PC-3 (cell line): ENCODE data around the gene DNMT3L. TPM values are rescaled to one million over a fixed set of nuclear protein-coding genes. Genes with fewer than 3 reads are reported as not detected.
"Not testable (repeated sequence)": the region's sequence is repeated elsewhere in the genome, so short reads cannot be mapped to it uniquely, and the experiment has no call there.

ENCODE experiments used
- ATAC-seq: fragments of 200-7000 bp; cut with Tn5 transposase; 2 replicates; pipeline ENCODE4 v1.9.1; 2020; ENCODE audit warnings: mild to moderate bottlenecking, moderate library complexity
- BruUV-seq: library from RNA; stranded (reverse); fragments of 400-500 nt; replicated peaks from 2 replicates; lab custom pipeline; 2021; lab: Mats Ljungman, UMichigan
- CTCF ChIA-PET: fragments of 300-600 bp; sonication (Branson Sonifier 250); formaldehyde crosslinking; loops from one replicate; lab custom pipeline; 2022; ENCODE audit warnings: antibody characterized with exemption; lab: Charles Lee
- POLR2A ChIA-PET: fragments of 300-600 bp; sonication (Branson Sonifier 250); formaldehyde crosslinking; loops from one replicate; lab custom pipeline; 2022; ENCODE audit warnings: antibody characterized with exemption; ENCODE audit not compliant: unreplicated experiment; lab: Charles Lee
- DNase-seq: peaks from one replicate; pipeline ENCODE4 v3.0.0-alpha.2; 2015
- H2AFZ ChIP-seq: fragments of 300-600 bp; sonication (generic); 2 replicates; pipeline ENCODE4 v1.6.0; 2016; ENCODE audit warnings: antibody characterized with exemption, low read length
- H3F3A ChIP-seq: fragments of 300-600 bp; sonication (generic); one replicate; pipeline ENCODE4 v1.6.0; 2017; ENCODE audit warnings: antibody characterized with exemption, low read length, control low read depth, mild to moderate bottlenecking; ENCODE audit not compliant: unreplicated experiment
- H3K27ac ChIP-seq: fragments of 300-600 bp; sonication (generic); 2 replicates; pipeline ENCODE4 v1.5.1; 2016; ENCODE audit warnings: mild to moderate bottlenecking, low read length
- H3K27me3 ChIP-seq: fragments of 300-600 bp; sonication (generic); 2 replicates; pipeline ENCODE4 v1.6.1; 2016; ENCODE audit warnings: low read length, mixed read lengths
- H3K36me3 ChIP-seq: fragments of 300-600 bp; sonication (generic); 2 replicates; pipeline ENCODE4 v1.6.1; 2016; ENCODE audit warnings: low read depth, mixed run types, low read length, mixed read lengths
- H3K4me1 ChIP-seq: fragments of 300-600 bp; sonication (generic); 2 replicates; pipeline ENCODE4 v1.5.1; 2016; ENCODE audit warnings: low read length; ENCODE audit not compliant: insufficient read depth
- H3K4me2 ChIP-seq: fragments of 300-600 bp; sonication (generic); 2 replicates; pipeline ENCODE4 v1.6.0; 2016; ENCODE audit warnings: low read length
- H3K4me3 ChIP-seq: fragments of 300-600 bp; sonication (generic); 2 replicates; pipeline ENCODE4 v1.5.1; 2016; ENCODE audit warnings: mild to moderate bottlenecking, low read length, mixed read lengths
- H3K79me2 ChIP-seq: fragments of 300-600 bp; sonication (generic); 2 replicates; pipeline ENCODE4 v1.6.1; 2017; ENCODE audit warnings: low read length, mixed read lengths
- H3K9ac ChIP-seq: fragments of 300-600 bp; sonication (generic); 2 replicates; pipeline ENCODE4 v1.6.0; 2016; ENCODE audit warnings: mild to moderate bottlenecking, low read length
- H3K9me2 ChIP-seq: fragments of 300-600 bp; sonication (generic); replicated peaks from 2 replicates; pipeline ENCODE4 v1.6.1; 2016; ENCODE audit warnings: mixed run types, low read length, mixed read lengths
- H3K9me3 ChIP-seq: fragments of 300-600 bp; sonication (generic); 2 replicates; pipeline ENCODE4 v1.6.1; 2016; ENCODE audit warnings: low read length, mixed read lengths
- H4K20me1 ChIP-seq: fragments of 300-600 bp; sonication (generic); 2 replicates; pipeline ENCODE4 v1.6.1; 2016; ENCODE audit warnings: low read length, mixed read lengths
- CTCF ChIP-seq: fragments of 300-600 bp; sonication (generic); conservative IDR thresholded peaks from 2 replicates; pipeline ENCODE4 v1.5.1; 2017; ENCODE audit warnings: antibody characterized with exemption, low read depth, mild to moderate bottlenecking, low read length
- EZH2 ChIP-seq: fragments of 300-600 bp; sonication (generic); IDR thresholded peaks from one replicate; pipeline ENCODE4 v1.6.1; 2017; ENCODE audit warnings: antibody characterized with exemption, mild to moderate bottlenecking, low read length; ENCODE audit not compliant: unreplicated experiment
- EZH2phosphoT487 ChIP-seq: fragments of 300-600 bp; sonication (generic); IDR thresholded peaks from 2 replicates; pipeline ENCODE4 v1.6.1; 2018; ENCODE audit warnings: mild to moderate bottlenecking, antibody characterized with exemption, low read length, borderline replicate concordance
- intact Hi-C: fragments of 100-400 bp; cut with micrococcal nuclease; formaldehyde crosslinking; loops from 2 replicates; pipeline ENCODE4 v1.9.0; 2023
- total RNA-seq: library from RNA; depleted of rRNA; stranded (reverse); fragments of >200 nt; gene quantifications from 2 replicates; pipeline ENCODE4 v1.2.3, GENCODE V29; 2014

DNMT3L gene
- total RNA-seq, 1 experiment from 2014 or later, result not detected

GRCh38 chr21:44206187-44206586 lies 55.5 kb downstream of the DNMT3L start:
- H2AFZ ChIP-seq, H3K4me1 ChIP-seq, H3K4me3 ChIP-seq, CTCF ChIA-PET, H3K4me2 ChIP-seq, H4K20me1 ChIP-seq, BruUV-seq, H3K36me3 ChIP-seq, H3F3A ChIP-seq, H3K9me2 ChIP-seq, DNase-seq, H3K79me2 ChIP-seq, H3K9ac ChIP-seq, intact Hi-C loops, H3K27ac ChIP-seq, H3K9me3 ChIP-seq, POLR2A ChIA-PET, H3K27me3 ChIP-seq: not testable (repeated sequence)
- ATAC-seq, result peak; percentile 42

DNA sequence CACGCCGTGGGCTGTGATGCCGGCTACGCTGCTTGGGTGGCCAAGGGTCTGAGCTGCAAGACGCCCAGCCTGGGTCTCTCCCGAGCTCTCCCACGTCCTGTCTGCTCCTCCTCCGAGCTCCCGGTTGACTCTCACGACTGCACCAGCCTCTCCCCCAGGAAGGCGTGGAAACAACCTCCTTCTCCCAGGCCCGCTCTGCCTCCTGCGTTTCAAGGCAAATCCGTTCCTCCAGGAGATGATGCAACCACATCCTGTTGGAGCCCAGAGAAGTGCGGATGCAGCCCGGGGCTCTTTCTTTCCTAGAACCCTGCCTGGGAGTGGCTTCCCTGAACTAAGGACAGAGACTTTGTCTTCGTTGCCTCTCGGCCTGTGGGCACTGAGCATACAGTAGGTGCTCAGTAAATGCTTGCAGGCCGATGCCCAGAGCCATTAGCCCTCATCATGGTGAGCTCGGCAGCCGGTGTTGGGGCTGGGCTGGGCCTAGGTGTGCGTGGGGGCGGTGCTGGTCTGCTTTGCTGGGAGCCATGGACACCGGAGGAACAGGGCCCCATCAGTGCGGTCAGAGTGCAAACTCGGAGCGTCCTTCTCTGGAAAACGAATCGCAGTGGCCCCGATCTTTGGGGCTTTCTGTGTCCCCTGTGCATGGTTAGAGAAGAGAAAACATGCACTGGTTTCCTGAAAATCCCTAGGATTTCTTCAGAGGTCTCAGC lies 59.0 kb downstream of the DNMT3L start:
- H3K27me3 ChIP-seq, H3K9me3 ChIP-seq, DNase-seq, ATAC-seq, H3K4me1 ChIP-seq, H2AFZ ChIP-seq, H3K9ac ChIP-seq, CTCF ChIA-PET, H3K36me3 ChIP-seq, H3F3A ChIP-seq, H3K4me2 ChIP-seq, H3K27ac ChIP-seq, H4K20me1 ChIP-seq, H3K79me2 ChIP-seq, H3K4me3 ChIP-seq, H3K9me2 ChIP-seq, POLR2A ChIA-PET, intact Hi-C loops: not testable (repeated sequence)
- TSS peak; percentile 46 for BruUV-seq

GRCh38 chr21:44199997-44200396 lies 61.7 kb downstream of the DNMT3L start:
- POLR2A ChIA-PET, result not testable (repeated sequence)

DNA sequence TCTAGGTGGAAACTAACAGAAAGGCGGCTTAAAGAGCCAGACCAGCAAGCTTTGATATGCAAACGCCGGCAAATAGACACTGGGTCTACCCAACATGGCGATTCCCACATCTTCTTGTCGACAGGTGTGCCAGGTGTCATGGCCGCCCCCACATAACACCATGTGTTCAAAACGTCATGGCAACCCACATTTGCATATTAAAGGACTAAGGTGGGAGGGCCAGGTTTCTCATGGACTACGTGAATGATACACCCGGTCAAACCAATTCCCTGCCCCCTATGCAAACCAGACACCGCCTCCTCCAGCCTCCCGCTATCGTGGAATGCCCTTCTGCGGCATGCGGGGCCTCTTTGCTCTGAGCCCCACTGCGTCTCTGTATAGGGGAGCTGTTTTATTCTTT lies 62.2 kb downstream of the DNMT3L start:
- no peaks in the 10 kb centered on the region for H4K20me1 ChIP-seq
- no peak overlapping the region for H2AFZ ChIP-seq
- no peak overlapping the region for H3K4me2 ChIP-seq
- no peak for TF ChIP-seq CTCF
- TF ChIP-seq EZH2phosphoT487, result no peak
- TF ChIP-seq EZH2, result no peak
- H3K36me3 ChIP-seq, result no peaks in the 10 kb centered on the region
- BruUV-seq, result no TSS peak
- CTCF ChIA-PET, result no interaction called here
- no peaks in the 10 kb centered on the region for H3K9me2 ChIP-seq
- no peak overlapping the region for H3K4me3 ChIP-seq
- POLR2A ChIA-PET, result no interaction called here
- no peak overlapping the region for H3K9ac ChIP-seq
- no peaks in the 10 kb centered on the region for H3K9me3 ChIP-seq
- no peaks in the 10 kb centered on the region for H3F3A ChIP-seq
- no peaks in the 10 kb centered on the region for H3K27me3 ChIP-seq
- peak; percentile 0 for DNase-seq
- no peaks in the 10 kb centered on the region for H3K79me2 ChIP-seq
- H3K27ac ChIP-seq, result no peak overlapping the region
- no peaks in the 10 kb centered on the region for H3K4me1 ChIP-seq
- ATAC-seq, result no peak
- intact Hi-C loops, result no loop called here

More at GRCh38 chr21:44199997-44200396, 61.7 kb downstream of the DNMT3L start:
- H3K36me3 ChIP-seq, H3K9ac ChIP-seq, BruUV-seq, CTCF ChIA-PET, H3K4me3 ChIP-seq, H3K27ac ChIP-seq, H3K27me3 ChIP-seq, H4K20me1 ChIP-seq, H2AFZ ChIP-seq, DNase-seq, H3K4me2 ChIP-seq, H3K4me1 ChIP-seq, H3K9me3 ChIP-seq, ATAC-seq, intact Hi-C loops, H3F3A ChIP-seq, H3K79me2 ChIP-seq, H3K9me2 ChIP-seq: not testable (repeated sequence)

DNA sequence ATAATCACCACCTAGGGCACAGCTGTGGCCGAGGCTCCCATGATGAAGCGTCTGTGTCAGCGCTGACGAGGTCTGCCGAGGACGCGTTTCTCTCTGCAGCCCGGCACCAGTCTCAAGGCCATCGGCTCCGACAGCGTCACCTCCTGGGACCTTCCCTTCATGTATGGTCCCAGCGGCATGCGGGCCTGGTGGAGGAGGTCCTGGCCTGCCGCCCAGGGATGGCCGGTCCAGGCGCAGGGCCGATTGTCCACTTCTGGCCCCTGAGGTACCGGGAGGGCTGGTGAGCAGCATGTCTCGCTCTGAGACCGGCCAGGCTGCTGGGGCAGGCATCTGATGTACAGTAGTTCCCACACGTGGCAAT lies 64.6 kb downstream of the DNMT3L start:
- H3K9me3 ChIP-seq, BruUV-seq, H3K27ac ChIP-seq, H3K4me3 ChIP-seq, H3K79me2 ChIP-seq, ATAC-seq, H3K9me2 ChIP-seq, H3K9ac ChIP-seq, H4K20me1 ChIP-seq, POLR2A ChIA-PET, H3K36me3 ChIP-seq, H3K4me2 ChIP-seq, intact Hi-C loops, CTCF ChIA-PET, H3F3A ChIP-seq, H3K4me1 ChIP-seq, DNase-seq, H2AFZ ChIP-seq, H3K27me3 ChIP-seq: not testable (repeated sequence)
